NCI-H128 (cell line): ENCODE data around the gene COL4A5.

Source experiments
- DNase-seq: peaks from one replicate; lab custom pipeline; 2025; ENCODE audit not compliant: unreplicated experiment; lab: John Stamatoyannopoulos, UW

COL4A5 gene

GRCh38 chrX:108640817-108641216 lies 201.2 kb downstream of the COL4A5 start:
- DNase-seq, result no peak

GRCh38 chrX:108641589-108642272 lies 202.1 kb downstream of the COL4A5 start:
- no peak for DNase-seq

GRCh38 chrX:108642273-108642628 lies 202.6 kb downstream of the COL4A5 start:
- no peak for DNase-seq

- DNase-seq, result no peak
These were observed 225.1 kb downstream of the COL4A5 start for GRCh38 chrX:108664701-108665100.

- DNase-seq, result no peak
These were observed 226.5 kb downstream of the COL4A5 start for GRCh38 chrX:108666101-108666500.

- no peak for DNase-seq
These were observed 231.9 kb downstream of the COL4A5 start for GRCh38 chrX:108671526-108671925.

- DNase-seq, result no peak
These were observed 257.1 kb downstream of the COL4A5 start for GRCh38 chrX:108696690-108697089.

GRCh38 chrX:108699368-108699767 lies 259.7 kb downstream of the COL4A5 start:
- DNase-seq, result no peak

- no peak for DNase-seq
These were observed 262.0 kb downstream of the COL4A5 start for GRCh38 chrX:108701633-108702032.

- no peak for DNase-seq
These were observed 262.9 kb downstream of the COL4A5 start for GRCh38 chrX:108702530-108702929.

GRCh38 chrX:108704839-108705238 lies 265.2 kb downstream of the COL4A5 start:
- DNase-seq, result no peak

GRCh38 chrX:108712886-108713285 lies 273.2 kb downstream of the COL4A5 start:
- DNase-seq, result no peak

- DNase-seq, result no peak
These were observed 282.9 kb downstream of the COL4A5 start for GRCh38 chrX:108722561-108722960.

GRCh38 chrX:108726748-108727147 lies 287.1 kb downstream of the COL4A5 start:
- no peak for DNase-seq

GRCh38 chrX:108731153-108731552 lies 291.5 kb downstream of the COL4A5 start:
- DNase-seq, result no peak

GRCh38 chrX:108732630-108733321 lies 293.1 kb downstream of the COL4A5 start:
- no peak for DNase-seq

GRCh38 chrX:108734426-108734825 lies 294.8 kb downstream of the COL4A5 start:
- no peak for DNase-seq

GRCh38 chrX:108735091-108735678 lies 295.5 kb downstream of the COL4A5 start:
- no peak for DNase-seq

- DNase-seq, result no peak
These were observed 296.3 kb downstream of the COL4A5 start for GRCh38 chrX:108735679-108736508.

GRCh38 chrX:108736509-108737479 lies 297.2 kb downstream of the COL4A5 start, which contains the start of gene IRS4:
IRS4 (minus strand) TSS chrX:108736563.
- DNase-seq, result no peak
